GM19467 (cell line): ENCODE measurements around the gene LIMS2.

Experiments
- ATAC-seq: cut with Tn5 transposase; IDR thresholded peaks from one replicate; pipeline ENCODE4 v1.9.1; 2021; ENCODE audit warnings: mild to moderate bottlenecking, moderate library complexity; ENCODE audit not compliant: unreplicated experiment

The LIMS2 gene

GRCh38 chr2:127606625-127607398, 68.5 kb downstream of the LIMS2 start:
- ATAC-seq: no peak

- ATAC-seq: no peak
Observed at GRCh38 chr2:127605691-127606263, 69.6 kb downstream of the LIMS2 start.

DNA sequence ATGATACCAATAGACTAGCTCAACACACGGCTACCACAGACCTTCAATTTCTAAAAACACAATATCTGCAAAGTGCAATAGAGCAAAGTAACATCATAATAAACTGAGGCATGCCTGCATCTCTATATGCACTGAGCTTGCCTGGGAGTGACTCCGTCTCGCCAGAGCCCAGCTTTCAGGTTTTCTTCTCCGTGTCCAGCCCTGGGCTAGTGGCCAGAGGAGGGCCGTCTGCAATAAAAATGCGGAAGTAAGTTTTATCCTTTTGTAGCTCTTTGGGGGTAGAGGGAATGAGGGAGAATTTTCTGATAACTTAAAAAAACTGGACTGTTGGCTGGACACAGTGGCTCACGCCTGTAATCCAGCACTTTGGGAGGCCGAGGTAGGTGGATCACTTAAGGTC, 70.3 kb downstream of the LIMS2 start:
- no peak for ATAC-seq

DNA sequence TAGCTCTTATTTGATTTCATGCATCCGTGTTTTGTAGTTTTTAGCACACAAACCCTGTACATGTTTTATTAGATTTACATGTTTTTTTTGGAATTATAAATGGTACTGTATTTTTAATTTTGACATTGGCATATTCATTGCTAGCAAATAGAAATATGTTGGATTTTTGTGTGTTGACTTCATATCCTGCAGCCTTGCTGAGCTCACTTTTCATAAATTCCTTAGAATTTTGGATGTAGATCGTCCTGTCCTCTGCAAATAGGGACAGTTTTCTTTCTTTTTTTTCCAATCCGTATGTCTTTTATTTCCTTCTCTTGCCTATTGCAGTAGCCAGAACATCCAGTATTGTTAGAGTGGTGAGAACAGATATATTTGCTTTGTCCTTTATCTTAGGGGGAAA, 76.1 kb downstream of the LIMS2 start:
- ATAC-seq: no peak

- ATAC-seq: no peak
Observed at GRCh38 chr2:127598711-127599110, 76.6 kb downstream of the LIMS2 start.

DNA sequence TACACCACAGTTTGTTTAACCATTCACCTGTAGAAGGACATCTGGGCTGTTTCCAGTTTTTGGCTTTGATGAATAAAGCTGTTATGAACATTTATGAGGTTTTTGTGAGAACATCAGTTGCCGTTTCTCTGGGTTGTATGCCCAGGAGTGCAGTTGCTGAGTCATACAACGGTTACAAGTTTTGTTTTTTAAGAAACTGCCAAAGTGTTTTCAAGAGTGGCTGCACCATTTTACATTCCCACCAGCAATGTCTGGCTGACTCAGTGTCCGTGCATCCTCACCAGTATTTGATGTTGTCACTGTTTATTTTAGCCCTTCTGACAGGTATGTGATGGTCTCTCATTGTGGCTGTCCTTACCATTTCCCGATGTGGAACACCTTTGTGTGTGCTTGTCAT, 77.3 kb downstream of the LIMS2 start:
- ATAC-seq: no peak

- no peak for ATAC-seq
Observed at GRCh38 chr2:127597046-127597983, 78.0 kb downstream of the LIMS2 start.

DNA sequence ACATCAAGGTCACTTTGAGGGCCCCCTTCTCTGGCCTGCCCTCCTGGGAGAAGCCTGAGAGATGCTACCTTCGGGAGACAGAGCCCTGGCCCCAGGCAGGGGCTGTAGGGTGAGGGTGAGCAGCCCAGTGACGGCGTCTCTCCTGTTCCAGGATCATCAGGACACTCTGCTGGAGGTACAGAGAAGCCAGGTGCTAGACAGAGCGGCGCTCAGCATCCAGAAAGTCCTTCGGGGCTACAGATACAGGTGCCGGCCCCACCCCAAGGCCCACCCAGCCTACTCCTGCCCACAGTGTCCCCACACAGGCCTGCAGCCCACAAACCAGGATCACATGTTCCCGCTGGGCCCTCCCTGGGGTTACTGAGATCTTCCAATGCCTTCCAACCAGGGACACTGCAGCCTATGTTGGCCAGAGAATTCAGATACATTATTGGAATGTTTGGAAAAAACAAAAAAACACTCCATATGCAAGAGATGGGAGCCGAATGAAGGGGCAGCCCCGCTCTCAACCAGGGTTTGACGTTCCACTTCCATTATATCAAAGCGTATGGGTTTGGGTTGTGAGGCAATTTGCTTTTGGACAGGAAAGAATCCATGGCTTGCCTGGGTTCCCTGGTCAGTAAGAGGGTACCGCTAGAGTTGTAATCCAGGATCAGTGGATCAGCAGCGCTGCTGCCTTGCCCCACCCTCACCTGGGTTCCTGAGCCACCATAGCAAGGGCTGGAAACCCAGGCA, 78.9 kb downstream of the LIMS2 start:
- ATAC-seq: no peak

GRCh38 chr2:127594116-127594591, 81.2 kb downstream of the LIMS2 start:
- ATAC-seq: no peak

GRCh38 chr2:127593228-127594115, 81.9 kb downstream of the LIMS2 start:
- no peak for ATAC-seq

DNA sequence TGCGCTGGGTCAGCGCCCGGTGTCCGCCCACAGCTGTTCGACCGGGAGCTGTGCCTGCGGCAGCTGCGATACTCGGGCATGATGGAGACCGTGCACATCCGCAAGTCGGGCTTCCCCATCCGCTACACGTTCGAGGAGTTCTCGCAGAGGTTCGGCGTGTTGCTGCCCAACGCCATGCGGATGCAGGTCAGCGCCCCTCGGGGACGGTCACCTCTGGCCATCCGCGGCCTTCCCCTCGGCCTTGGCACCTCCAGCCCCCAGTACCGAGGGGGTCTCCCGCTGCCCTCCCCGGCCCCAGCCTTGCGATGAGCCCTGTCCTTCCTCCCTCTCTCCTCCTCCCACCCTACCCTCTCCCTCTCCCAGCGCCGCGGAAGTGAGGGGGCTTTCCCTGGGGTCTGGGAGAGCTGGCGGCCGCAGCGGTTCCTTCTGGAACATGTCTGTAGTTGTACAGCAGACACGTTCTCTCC, 82.5 kb downstream of the LIMS2 start:
- ATAC-seq: no peak

DNA sequence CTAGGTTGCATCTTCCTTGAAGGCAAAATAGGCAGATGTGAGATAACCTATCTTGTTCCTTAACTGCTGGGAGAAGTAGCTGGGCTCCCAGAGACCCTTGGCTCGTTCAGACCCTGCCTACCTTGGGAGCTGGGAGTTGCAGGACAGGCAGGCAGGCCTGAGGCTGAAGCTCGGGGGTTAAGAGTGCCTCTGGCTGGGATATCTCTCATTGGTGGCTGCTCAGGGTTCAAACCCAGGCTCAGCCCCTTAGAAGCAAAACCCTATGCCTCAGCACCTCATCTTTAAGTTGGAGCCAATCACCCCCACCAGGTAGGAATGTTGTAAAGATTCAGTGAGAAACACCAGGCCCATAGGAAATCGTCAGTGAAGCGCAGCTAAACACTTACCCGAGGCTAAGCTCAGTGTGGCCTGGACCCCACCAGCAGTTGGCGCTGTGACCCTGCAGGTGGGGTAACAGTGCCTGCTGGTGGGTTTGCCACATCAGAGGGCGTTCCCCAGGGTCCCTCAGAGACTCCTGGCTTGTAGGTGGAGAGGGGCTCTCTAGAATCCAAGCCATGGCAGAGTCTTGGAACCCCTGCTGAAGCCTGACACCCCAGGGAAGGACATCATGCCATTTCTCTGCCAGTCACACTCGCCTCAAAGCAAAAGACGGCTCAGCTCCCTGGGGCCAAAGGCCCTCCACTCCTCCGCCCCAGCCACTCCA, 84.0 kb downstream of the LIMS2 start:
- ATAC-seq: no peak

DNA sequence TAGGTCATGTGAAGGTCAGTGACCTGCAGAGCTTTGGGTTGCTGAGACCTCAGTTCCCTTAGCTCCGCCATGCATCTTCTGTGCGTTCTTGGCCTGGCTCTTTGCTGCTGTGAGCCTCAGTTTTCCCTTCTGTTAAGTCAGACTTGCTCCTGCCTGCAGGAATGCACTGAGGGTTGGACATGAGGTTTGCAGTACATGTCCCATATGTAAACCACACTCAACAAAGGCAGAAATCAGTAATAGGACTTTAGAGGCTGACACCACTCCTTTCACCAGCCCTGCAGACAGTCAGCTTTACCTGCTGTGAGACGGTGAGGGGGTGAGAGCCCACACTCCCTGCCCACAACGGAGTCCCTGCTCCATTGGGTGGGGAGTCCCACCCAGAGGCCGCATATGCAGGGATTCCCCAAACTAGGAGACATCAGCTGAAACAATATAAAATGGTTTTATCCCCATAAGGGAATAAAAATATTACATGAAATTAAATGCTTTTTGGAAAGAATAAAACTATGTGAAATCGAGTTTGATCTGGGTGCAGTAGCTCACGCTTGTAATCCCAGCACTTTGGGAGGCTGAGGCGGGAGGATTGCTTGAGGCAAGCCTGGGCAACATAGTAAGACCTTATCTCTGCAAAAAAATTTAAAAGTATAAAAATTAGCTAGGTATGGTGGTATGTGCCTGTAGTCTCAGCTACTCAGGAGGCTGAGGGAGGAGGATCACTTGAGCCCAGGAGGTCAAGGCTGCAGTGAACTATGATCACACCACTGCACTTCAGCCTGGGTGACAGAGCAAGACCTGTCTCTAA, 84.7 kb downstream of the LIMS2 start:
- ATAC-seq: no peak

DNA sequence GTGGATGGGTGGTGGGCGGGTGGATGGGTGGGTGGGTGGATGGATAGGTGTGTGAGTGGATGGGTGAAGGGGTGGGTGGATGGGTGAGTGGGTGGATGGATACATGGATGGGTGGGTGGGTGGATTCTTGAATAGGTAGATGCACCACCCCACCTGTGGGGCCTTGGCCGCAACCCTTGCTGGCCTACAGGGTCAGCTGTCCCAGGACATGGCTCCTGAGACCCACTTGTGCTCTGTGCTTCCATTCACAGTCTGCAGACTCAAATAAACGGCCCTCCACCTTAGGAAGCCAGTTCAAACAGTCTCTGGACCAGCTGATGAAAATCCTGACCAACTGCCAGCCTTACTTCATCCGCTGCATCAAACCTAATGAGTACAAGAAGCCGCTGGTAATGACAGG, 85.5 kb downstream of the LIMS2 start:
- ATAC-seq: no peak

DNA sequence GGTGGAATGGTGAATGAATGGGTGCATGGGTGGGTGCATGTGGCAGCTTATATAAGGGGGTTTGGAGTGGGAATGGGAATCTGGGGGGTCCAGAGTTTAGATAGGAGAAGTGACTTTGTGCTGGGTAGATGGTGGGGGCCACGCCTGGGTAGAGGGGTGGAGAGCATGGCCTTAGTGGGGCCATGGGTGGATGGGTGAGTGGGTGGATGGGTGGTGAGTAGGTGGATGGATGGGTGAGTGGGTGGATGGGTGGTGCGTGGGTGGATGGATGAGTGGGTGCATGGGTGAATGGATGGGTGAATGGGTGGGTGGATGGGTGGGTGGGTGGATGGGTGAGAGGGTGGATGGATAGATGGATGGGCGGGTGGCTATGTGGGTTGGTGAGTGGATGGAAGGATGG, 86.0 kb downstream of the LIMS2 start:
- no peak for ATAC-seq
